Calu3 (cell line): ENCODE results near the gene CDH13. TPM values are rescaled to one million over a fixed set of nuclear protein-coding genes. Genes with fewer than 3 reads are reported as not detected.
A peak's percentile ranks its signal among the peaks of the same experiment; 100 is the strongest.

ENCODE experiments used
- BruUV-seq: library from RNA; stranded (reverse); fragments of 400-500 nt; replicated peaks from 2 replicates; lab custom pipeline; 2021; lab: Mats Ljungman, UMichigan
- CTCF ChIA-PET: fragments of 300-600 bp; sonication (Branson Sonifier 250); formaldehyde crosslinking; loops from one replicate; lab custom pipeline; 2022; ENCODE audit warnings: antibody characterized with exemption; lab: Charles Lee
- DNase-seq: peaks from one replicate; pipeline ENCODE4 v3.0.0; 2022
- H3K27ac Mint-ChIP-seq: one replicate; pipeline ENCODE4 v1.8.0; 2022; ENCODE audit warnings: mixed read lengths; ENCODE audit not compliant: unreplicated experiment
- H3K27me3 Mint-ChIP-seq: one replicate; pipeline ENCODE4 v1.8.0; 2022; ENCODE audit warnings: mixed read lengths; ENCODE audit not compliant: unreplicated experiment
- H3K36me3 Mint-ChIP-seq: one replicate; pipeline ENCODE4 v1.8.0; 2022; ENCODE audit warnings: mild to moderate bottlenecking, moderate library complexity, mixed read lengths; ENCODE audit not compliant: insufficient read depth, unreplicated experiment
- H3K4me1 Mint-ChIP-seq: one replicate; pipeline ENCODE4 v1.8.0; 2022; ENCODE audit warnings: mild to moderate bottlenecking, low read depth, mixed read lengths; ENCODE audit not compliant: unreplicated experiment
- H3K4me3 Mint-ChIP-seq: one replicate; pipeline ENCODE4 v1.8.0; 2022; ENCODE audit warnings: mild to moderate bottlenecking, low read depth, moderate library complexity, mixed read lengths; ENCODE audit not compliant: unreplicated experiment
- H3K9me3 Mint-ChIP-seq: one replicate; pipeline ENCODE4 v1.8.0; 2022; ENCODE audit warnings: low read depth, mixed read lengths; ENCODE audit not compliant: unreplicated experiment
- intact Hi-C: fragments of 100-400 bp; cut with micrococcal nuclease; formaldehyde crosslinking; loops from one replicate; pipeline ENCODE4 v1.10.0; 2022; ENCODE audit not compliant: unreplicated experiment
- total RNA-seq: library from RNA; stranded (reverse); gene quantifications from 2 replicates; pipeline ENCODE4 v1.2.3, GENCODE V29; 2022
- TF ChIP-seq, protein P1 (sequence below): fragments of 200-600 bp; IDR thresholded peaks from one replicate; pipeline ENCODE4 v1.8.0; 2022; ENCODE audit warnings: antibody characterized with exemption; ENCODE audit not compliant: unreplicated experiment

Gene CDH13
- total RNA-seq, 1 experiment from 2014 or later: not detected

DNA sequence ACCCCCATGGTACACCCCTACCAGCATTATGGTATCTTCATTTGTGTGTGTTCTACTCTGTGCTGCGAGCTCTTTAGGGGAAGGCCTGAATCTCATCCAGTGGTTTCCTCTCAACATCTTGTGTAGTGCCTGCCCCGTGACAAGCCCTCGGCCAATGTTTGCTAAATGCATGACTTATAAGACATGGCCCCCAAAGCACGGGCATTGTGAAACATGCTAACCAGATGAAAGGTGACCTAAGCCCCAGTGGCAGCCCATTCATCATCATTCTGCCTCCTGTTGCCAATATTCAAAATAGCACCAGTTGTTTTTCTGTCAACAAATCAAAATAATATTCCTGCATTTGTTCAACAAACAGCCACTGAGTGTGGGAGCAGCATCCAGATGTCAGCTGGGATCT lies 1072.2 kb downstream of the CDH13 start:
- intact Hi-C loops: no loop called here
- H3K27ac Mint-ChIP-seq: no peak overlapping the region
- CTCF ChIA-PET: no interaction called here
- H3K4me1 Mint-ChIP-seq: no peaks in the 10 kb centered on the region
- no peaks in the 10 kb centered on the region for H3K36me3 Mint-ChIP-seq
- peaks cover 2% of the 10 kb centered on the region for H3K9me3 Mint-ChIP-seq
- BruUV-seq: no TSS peak
- no peak for DNase-seq
- no peak overlapping the region for H3K4me3 Mint-ChIP-seq
- TF ChIP-seq, protein P1, sequence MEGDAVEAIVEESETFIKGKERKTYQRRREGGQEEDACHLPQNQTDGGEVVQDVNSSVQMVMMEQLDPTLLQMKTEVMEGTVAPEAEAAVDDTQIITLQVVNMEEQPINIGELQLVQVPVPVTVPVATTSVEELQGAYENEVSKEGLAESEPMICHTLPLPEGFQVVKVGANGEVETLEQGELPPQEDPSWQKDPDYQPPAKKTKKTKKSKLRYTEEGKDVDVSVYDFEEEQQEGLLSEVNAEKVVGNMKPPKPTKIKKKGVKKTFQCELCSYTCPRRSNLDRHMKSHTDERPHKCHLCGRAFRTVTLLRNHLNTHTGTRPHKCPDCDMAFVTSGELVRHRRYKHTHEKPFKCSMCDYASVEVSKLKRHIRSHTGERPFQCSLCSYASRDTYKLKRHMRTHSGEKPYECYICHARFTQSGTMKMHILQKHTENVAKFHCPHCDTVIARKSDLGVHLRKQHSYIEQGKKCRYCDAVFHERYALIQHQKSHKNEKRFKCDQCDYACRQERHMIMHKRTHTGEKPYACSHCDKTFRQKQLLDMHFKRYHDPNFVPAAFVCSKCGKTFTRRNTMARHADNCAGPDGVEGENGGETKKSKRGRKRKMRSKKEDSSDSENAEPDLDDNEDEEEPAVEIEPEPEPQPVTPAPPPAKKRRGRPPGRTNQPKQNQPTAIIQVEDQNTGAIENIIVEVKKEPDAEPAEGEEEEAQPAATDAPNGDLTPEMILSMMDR: no peak
- peaks cover 47% of the 10 kb centered on the region for H3K27me3 Mint-ChIP-seq

DNA sequence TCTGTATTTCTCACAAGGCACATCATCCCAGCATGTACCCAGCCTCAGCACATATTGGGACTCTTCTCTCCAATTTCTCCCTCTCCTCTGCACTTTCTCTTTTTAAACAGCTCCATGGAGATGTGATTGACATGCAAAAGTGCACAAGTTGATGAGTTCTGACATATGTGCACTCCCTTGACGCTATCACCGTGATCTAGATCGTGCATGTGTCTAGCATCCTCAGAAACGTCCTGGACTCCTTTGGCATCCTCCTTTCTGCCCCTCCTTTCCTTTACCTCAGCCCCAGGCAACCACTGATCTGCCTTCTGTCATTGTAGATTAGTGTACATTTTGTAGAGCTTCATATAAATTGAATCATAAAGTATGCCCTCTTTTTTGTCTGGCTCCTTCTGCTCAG lies 1073.0 kb downstream of the CDH13 start:
- no peak for DNase-seq
- H3K36me3 Mint-ChIP-seq: no peaks in the 10 kb centered on the region
- intact Hi-C loops: no loop called here
- H3K27ac Mint-ChIP-seq: no peak overlapping the region
- CTCF ChIA-PET: no interaction called here
- peaks cover 47% of the 10 kb centered on the region for H3K27me3 Mint-ChIP-seq
- BruUV-seq: no TSS peak
- TF ChIP-seq, protein P1: no peak
- no peak overlapping the region for H3K4me3 Mint-ChIP-seq
- H3K9me3 Mint-ChIP-seq: peaks cover 2% of the 10 kb centered on the region
- no peaks in the 10 kb centered on the region for H3K4me1 Mint-ChIP-seq

DNA sequence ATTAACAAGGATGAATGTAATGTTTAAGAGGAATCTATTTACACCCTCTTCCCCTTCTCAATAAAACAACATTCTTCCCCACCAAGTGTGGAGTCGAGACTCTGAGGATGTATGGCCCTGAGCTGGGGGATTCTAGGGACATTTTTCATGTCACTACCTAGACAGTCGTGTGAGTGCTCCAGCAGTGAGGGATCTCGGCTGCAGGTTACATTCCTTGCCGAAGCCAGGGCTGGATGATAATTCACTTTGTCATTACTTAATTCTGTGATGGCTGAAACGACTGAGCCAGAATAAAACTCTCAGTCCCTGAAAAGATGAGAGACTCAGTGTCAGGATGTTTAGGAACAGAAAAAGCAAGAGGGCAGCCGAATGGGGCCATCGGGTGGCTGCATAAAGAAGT lies 1074.1 kb downstream of the CDH13 start:
- DNase-seq: no peak
- H3K36me3 Mint-ChIP-seq: no peaks in the 10 kb centered on the region
- H3K27me3 Mint-ChIP-seq: peaks cover 47% of the 10 kb centered on the region
- BruUV-seq: no TSS peak
- TF ChIP-seq, protein P1: no peak
- no peak overlapping the region for H3K27ac Mint-ChIP-seq
- no peaks in the 10 kb centered on the region for H3K4me1 Mint-ChIP-seq
- CTCF ChIA-PET: no interaction called here
- no peak overlapping the region for H3K4me3 Mint-ChIP-seq
- intact Hi-C loops: no loop called here
- peaks cover 2% of the 10 kb centered on the region for H3K9me3 Mint-ChIP-seq

DNA sequence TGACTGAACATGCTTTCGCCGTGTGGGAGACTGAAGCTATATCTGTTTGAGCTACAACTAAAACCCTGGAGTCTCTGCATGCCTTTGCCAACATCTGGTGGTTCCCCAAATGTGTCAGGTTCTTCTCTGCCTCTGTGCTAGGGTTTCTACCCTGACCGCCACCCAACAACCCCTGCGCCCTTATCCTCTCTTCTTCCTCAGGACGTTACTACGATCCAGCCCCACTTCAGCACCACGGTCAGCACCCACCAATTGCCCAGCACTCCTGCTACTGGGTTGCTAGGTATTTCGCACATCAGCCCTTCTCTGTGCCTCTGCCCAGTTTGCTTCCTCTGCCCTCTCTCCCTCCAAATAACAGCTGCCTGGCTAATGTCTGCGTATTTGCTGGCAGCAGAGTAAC lies 1074.7 kb downstream of the CDH13 start:
- no peaks in the 10 kb centered on the region for H3K36me3 Mint-ChIP-seq
- DNase-seq: peak; percentile 43
- BruUV-seq: no TSS peak
- H3K9me3 Mint-ChIP-seq: peaks cover 2% of the 10 kb centered on the region
- TF ChIP-seq, protein P1: no peak
- H3K27me3 Mint-ChIP-seq: peaks cover 42% of the 10 kb centered on the region
- no peak overlapping the region for H3K27ac Mint-ChIP-seq
- CTCF ChIA-PET: interaction anchor here (0.5 kb wide), 1 partner anchor 10 kb away, joined by 3 read pairs; no protein-coding TSS in a partner anchor
- intact Hi-C loops: no loop called here
- no peak overlapping the region for H3K4me3 Mint-ChIP-seq
- no peaks in the 10 kb centered on the region for H3K4me1 Mint-ChIP-seq
